ENCODE results near the gene UNC79. TPM values are rescaled to one million over a fixed set of nuclear protein-coding genes. Genes with fewer than 3 reads are reported as not detected.

The UNC79 gene
- total and polyA plus RNA-seq, 7 experiments from 2014 or later = 0.05 to 0.15 (median 0.08) TPM; not detected in 3

- Histone ChIP-seq H3K27me3 (ENCODE audit: control insufficient read depth in 2 of 2, insufficient read depth in 2 of 2, low read length in 2 of 2) (no peaks in the 10 kb centered on the region), H3K27ac (ENCODE audit: low read depth, low read length) (no peak overlapping the region), H3K4me3 (ENCODE audit: low read length) (no peak overlapping the region), H3K36me3 (ENCODE audit: control insufficient read depth in 2 of 3, insufficient read depth in 3 of 3, low read length in 3 of 3) (no peaks in the 10 kb centered on the region), H3K9me3 (ENCODE audit: control insufficient read depth in 2 of 3, low read length in 3 of 3) (no peaks in the 10 kb centered on the region), H3K4me1 (ENCODE audit: control insufficient read depth in 2 of 2, insufficient read depth in 2 of 2, low read length in 2 of 2) (no peaks in the 10 kb centered on the region)
- no peaks in the 10 kb centered on the region for H3K4me1 Mint-ChIP-seq
- intact Hi-C loops (cut with micrococcal nuclease) = no loop called here
- CTCF ChIA-PET = no interaction called here
- H3K9me3 Mint-ChIP-seq = peaks cover 0 to 9% (median 0%) of the 10 kb centered on the region in 11 donors
- H3K36me3 Mint-ChIP-seq = no peaks in the 10 kb centered on the region
- DNase-seq (no peak), ATAC-seq (no peak)
- peaks cover 0 to 30% (median 17%) of the 10 kb centered on the region in 5 donors for H3K27me3 Mint-ChIP-seq
- POLR2A ChIA-PET = no interaction called here
- no peak overlapping the region for H3K27ac Mint-ChIP-seq
- H3K4me3 Mint-ChIP-seq = no peak overlapping the region
These were observed 134.2 kb downstream of the UNC79 start for GRCh38 chr14:93564918-93565317.

GRCh38 chr14:93566065-93566693, 135.4 kb downstream of the UNC79 start:
- no peaks in the 10 kb centered on the region for H3K9me3 ChIP-seq (ENCODE audit: control insufficient read depth in 2 of 3, low read length in 3 of 3)
- no peaks in the 10 kb centered on the region for H3K36me3 ChIP-seq (ENCODE audit: control insufficient read depth in 2 of 3, insufficient read depth in 3 of 3, low read length in 3 of 3)
- ChIA-PET CTCF (no interaction called here), POLR2A (no interaction called here)
- DNase-seq (no peak), ATAC-seq (no peak)
- Mint-ChIP-seq H3K27ac (no peak overlapping the region), H3K4me1 (no peaks in the 10 kb centered on the region), H3K27me3 (peaks cover 0 to 26% (median 14%) of the 10 kb centered on the region in 5 donors), H3K36me3 (no peaks in the 10 kb centered on the region), H3K9me3 (peaks cover 0 to 7% (median 0%) of the 10 kb centered on the region in 11 donors), H3K4me3 (no peak overlapping the region)
- H3K27me3 ChIP-seq (ENCODE audit: control insufficient read depth in 2 of 2, insufficient read depth in 2 of 2, low read length in 2 of 2) = no peaks in the 10 kb centered on the region
- H3K27ac ChIP-seq (ENCODE audit: low read depth, low read length) = no peak overlapping the region
- H3K4me1 ChIP-seq (ENCODE audit: control insufficient read depth in 2 of 2, insufficient read depth in 2 of 2, low read length in 2 of 2) = no peaks in the 10 kb centered on the region
- intact Hi-C loops (cut with micrococcal nuclease) = no loop called here
- H3K4me3 ChIP-seq (ENCODE audit: low read length) = no peak overlapping the region

- no peaks in the 10 kb centered on the region for H3K4me1 Mint-ChIP-seq
- ChIA-PET POLR2A (no interaction called here), CTCF (no interaction called here)
- no peak overlapping the region for H3K4me3 ChIP-seq (ENCODE audit: low read length)
- no peak overlapping the region for H3K27ac ChIP-seq (ENCODE audit: low read depth, low read length)
- H3K27me3 Mint-ChIP-seq = peaks cover 11 to 33% (median 20%) of the 10 kb centered on the region in 5 donors
- intact Hi-C loops (cut with micrococcal nuclease) = no loop called here
- H3K27ac Mint-ChIP-seq = no peak overlapping the region
- H3K27me3 ChIP-seq (ENCODE audit: control insufficient read depth in 2 of 2, insufficient read depth in 2 of 2, low read length in 2 of 2) = no peaks in the 10 kb centered on the region
- H3K9me3 Mint-ChIP-seq = no peaks in the 10 kb centered on the region
- H3K36me3 ChIP-seq (ENCODE audit: control insufficient read depth in 2 of 3, insufficient read depth in 3 of 3, low read length in 3 of 3) = no peaks in the 10 kb centered on the region
- no peak for ATAC-seq
- no peak for DNase-seq
- H3K36me3 Mint-ChIP-seq = no peaks in the 10 kb centered on the region
- H3K4me1 ChIP-seq (ENCODE audit: control insufficient read depth in 2 of 2, insufficient read depth in 2 of 2, low read length in 2 of 2) = no peaks in the 10 kb centered on the region
- H3K4me3 Mint-ChIP-seq = no peak overlapping the region
- no peaks in the 10 kb centered on the region for H3K9me3 ChIP-seq (ENCODE audit: control insufficient read depth in 2 of 3, low read length in 3 of 3)
These were observed 140.5 kb downstream of the UNC79 start for GRCh38 chr14:93571275-93571674.

- DNase-seq (no peak), ATAC-seq (no peak)
- CTCF ChIA-PET = no interaction called here
- Mint-ChIP-seq H3K27ac (no peak overlapping the region), H3K9me3 (no peaks in the 10 kb centered on the region), H3K27me3 (peaks cover 9 to 28% (median 14%) of the 10 kb centered on the region in 5 donors), H3K36me3 (no peaks in the 10 kb centered on the region), H3K4me1 (no peaks in the 10 kb centered on the region), H3K4me3 (no peak overlapping the region)
- Histone ChIP-seq H3K27me3 (ENCODE audit: control insufficient read depth in 2 of 2, insufficient read depth in 2 of 2, low read length in 2 of 2) (no peaks in the 10 kb centered on the region), H3K27ac (ENCODE audit: low read depth, low read length) (no peak overlapping the region), H3K9me3 (ENCODE audit: control insufficient read depth in 2 of 3, low read length in 3 of 3) (no peaks in the 10 kb centered on the region), H3K4me3 (ENCODE audit: low read length) (no peak overlapping the region), H3K4me1 (ENCODE audit: control insufficient read depth in 2 of 2, insufficient read depth in 2 of 2, low read length in 2 of 2) (no peaks in the 10 kb centered on the region), H3K36me3 (ENCODE audit: control insufficient read depth in 2 of 3, insufficient read depth in 3 of 3, low read length in 3 of 3) (no peaks in the 10 kb centered on the region)
- POLR2A ChIA-PET = no interaction called here
- intact Hi-C loops (cut with micrococcal nuclease) = no loop called here
These were observed 148.4 kb downstream of the UNC79 start for GRCh38 chr14:93579178-93579577.

- Histone ChIP-seq H3K27me3 (ENCODE audit: control insufficient read depth in 2 of 2, insufficient read depth in 2 of 2, low read length in 2 of 2) (no peaks in the 10 kb centered on the region), H3K4me3 (ENCODE audit: low read length) (no peak overlapping the region), H3K36me3 (ENCODE audit: control insufficient read depth in 2 of 3, insufficient read depth in 3 of 3, low read length in 3 of 3) (no peaks in the 10 kb centered on the region), H3K27ac (ENCODE audit: low read depth, low read length) (no peak overlapping the region), H3K4me1 (ENCODE audit: control insufficient read depth in 2 of 2, insufficient read depth in 2 of 2, low read length in 2 of 2) (no peaks in the 10 kb centered on the region), H3K9me3 (ENCODE audit: control insufficient read depth in 2 of 3, low read length in 3 of 3) (no peaks in the 10 kb centered on the region)
- POLR2A ChIA-PET = no interaction called here
- no peaks in the 10 kb centered on the region for H3K9me3 Mint-ChIP-seq
- no peaks in the 10 kb centered on the region for H3K36me3 Mint-ChIP-seq
- no peak overlapping the region for H3K27ac Mint-ChIP-seq
- no peaks in the 10 kb centered on the region for H3K4me1 Mint-ChIP-seq
- ATAC-seq = no peak
- CTCF ChIA-PET = no interaction called here
- peaks cover 4 to 34% (median 10%) of the 10 kb centered on the region in 5 donors for H3K27me3 Mint-ChIP-seq
- intact Hi-C loops (cut with micrococcal nuclease) = no loop called here
- no peak overlapping the region for H3K4me3 Mint-ChIP-seq
- DNase-seq = no peak
These were observed 151.8 kb downstream of the UNC79 start for GRCh38 chr14:93582516-93582915.

GRCh38 chr14:93587330-93587729, 156.6 kb downstream of the UNC79 start:
- H3K9me3 ChIP-seq (ENCODE audit: control insufficient read depth in 2 of 3, low read length in 3 of 3) = no peaks in the 10 kb centered on the region
- no peaks in the 10 kb centered on the region for H3K36me3 Mint-ChIP-seq
- H3K4me1 Mint-ChIP-seq = no peaks in the 10 kb centered on the region
- peaks cover 2 to 30% (median 11%) of the 10 kb centered on the region in 5 donors for H3K27me3 Mint-ChIP-seq
- ChIA-PET POLR2A (no interaction called here), CTCF (no interaction called here)
- no peaks in the 10 kb centered on the region for H3K36me3 ChIP-seq (ENCODE audit: control insufficient read depth in 2 of 3, insufficient read depth in 3 of 3, low read length in 3 of 3)
- H3K9me3 Mint-ChIP-seq = no peaks in the 10 kb centered on the region
- DNase-seq (no peak), ATAC-seq (no peak)
- H3K27ac ChIP-seq (ENCODE audit: low read depth, low read length) = no peak overlapping the region
- no peak overlapping the region for H3K27ac Mint-ChIP-seq
- H3K4me3 ChIP-seq (ENCODE audit: low read length) = no peak overlapping the region
- no peaks in the 10 kb centered on the region for H3K27me3 ChIP-seq (ENCODE audit: control insufficient read depth in 2 of 2, insufficient read depth in 2 of 2, low read length in 2 of 2)
- intact Hi-C loops (cut with micrococcal nuclease) = no loop called here
- no peak overlapping the region for H3K4me3 Mint-ChIP-seq
- H3K4me1 ChIP-seq (ENCODE audit: control insufficient read depth in 2 of 2, insufficient read depth in 2 of 2, low read length in 2 of 2) = no peaks in the 10 kb centered on the region

GRCh38 chr14:93591506-93591905, 160.8 kb downstream of the UNC79 start:
- Mint-ChIP-seq H3K27me3 (peaks cover 4 to 38% (median 23%) of the 10 kb centered on the region in 5 donors), H3K4me3 (no peak overlapping the region), H3K4me1 (no peaks in the 10 kb centered on the region), H3K27ac (no peak overlapping the region), H3K36me3 (no peaks in the 10 kb centered on the region), H3K9me3 (peaks cover 0 to 2% (median 0%) of the 10 kb centered on the region in 11 donors)
- Histone ChIP-seq H3K36me3 (ENCODE audit: control insufficient read depth in 2 of 3, insufficient read depth in 3 of 3, low read length in 3 of 3) (no peaks in the 10 kb centered on the region), H3K9me3 (ENCODE audit: control insufficient read depth in 2 of 3, low read length in 3 of 3) (no peaks in the 10 kb centered on the region), H3K4me1 (ENCODE audit: control insufficient read depth in 2 of 2, insufficient read depth in 2 of 2, low read length in 2 of 2) (no peaks in the 10 kb centered on the region), H3K27ac (ENCODE audit: low read depth, low read length) (no peak overlapping the region), H3K4me3 (ENCODE audit: low read length) (no peak overlapping the region), H3K27me3 (ENCODE audit: control insufficient read depth in 2 of 2, insufficient read depth in 2 of 2, low read length in 2 of 2) (no peaks in the 10 kb centered on the region)
- no peak for ATAC-seq
- ChIA-PET CTCF (no interaction called here), POLR2A (no interaction called here)
- DNase-seq = no peak
- intact Hi-C loops (cut with micrococcal nuclease) = no loop called here
